ENCODE results near the gene MYO5A. TPM values are rescaled to one million over a fixed set of nuclear protein-coding genes. Genes with fewer than 3 reads are reported as not detected.

The MYO5A gene
- total RNA-seq, 4 donors from 2014 or later, result 5.8 to 51.2 (median 10.2) TPM

DNA sequence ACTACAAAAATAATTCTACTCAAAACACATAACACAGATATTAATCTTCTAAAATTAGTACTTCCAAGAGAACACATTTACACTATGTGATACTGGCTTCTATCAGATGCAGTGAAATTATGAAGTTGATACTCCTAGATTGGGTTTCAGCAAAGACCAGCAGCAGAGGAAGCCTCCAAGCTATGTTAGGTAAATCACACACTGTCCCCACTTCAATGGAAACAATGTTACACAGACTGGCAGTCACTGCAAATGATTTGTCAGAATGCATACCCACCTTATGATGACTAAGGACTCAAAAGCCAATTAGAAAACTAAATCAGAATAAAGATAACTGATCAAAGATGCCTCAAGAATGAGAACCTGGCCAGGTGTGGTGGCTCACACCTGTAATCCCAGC is 143.0 kb downstream of the MYO5A start:
- peaks cover 0 to 35% of the 10 kb centered on the region in 2 donors for H3K36me3 ChIP-seq
- H3K9me3 ChIP-seq, result no peaks in the 10 kb centered on the region
- H3K27me3 ChIP-seq, result no peaks in the 10 kb centered on the region
- no peak overlapping the region for H3K4me3 ChIP-seq
- peak overlapping the region; percentile 36 to 84 (median 44) for H3K27ac ChIP-seq
- in situ Hi-C loops (cut with MboI; ENCODE audit: low sequenced_read_pairs in 4 of 4), result no loop called here
- no peak for TF ChIP-seq POLR2A (IDR thresholded peaks at IDR 0.05)
- intact Hi-C loops (cut with DNase I; ENCODE audit: low total_unique reads), result no loop called here
- ATAC-seq, result peak; percentile 56 to 94
- DNase-seq, result peak in 1 of 2 donors; percentile 28
- H3K4me1 ChIP-seq, result peaks cover 5 to 12% of the 10 kb centered on the region in 2 donors

DNA sequence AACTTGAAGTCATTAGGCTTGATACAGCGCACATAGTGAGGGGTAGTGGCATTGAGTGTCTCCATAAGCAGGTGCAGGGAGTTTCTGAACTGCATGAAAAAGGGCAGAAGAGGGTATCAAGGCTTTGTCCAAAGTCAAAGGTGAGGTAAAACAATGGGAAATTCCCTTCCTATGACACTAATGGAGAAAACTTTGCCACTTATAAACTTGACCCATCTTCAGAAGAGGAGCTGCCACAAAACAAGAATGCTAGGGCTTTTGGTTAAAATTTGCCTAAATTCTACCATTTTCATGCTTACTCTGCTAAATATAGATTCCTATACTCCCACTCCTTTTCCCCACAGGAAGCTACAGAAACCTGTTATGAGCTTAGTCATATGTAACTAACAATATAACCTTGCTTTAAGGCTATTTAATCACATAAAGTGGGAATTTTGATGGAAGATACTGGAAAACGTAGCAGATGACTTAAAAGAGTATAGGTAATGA is 145.5 kb downstream of the MYO5A start:
- intact Hi-C loops (cut with DNase I; ENCODE audit: low total_unique reads) (no loop called here), in situ Hi-C loops (cut with MboI; ENCODE audit: low sequenced_read_pairs in 4 of 4) (no loop called here)
- Histone ChIP-seq H3K9me3 (no peaks in the 10 kb centered on the region), H3K27ac (peak overlapping the region in 1 of 4 donors; percentile 25), H3K4me1 (peaks cover 9 to 22% of the 10 kb centered on the region in 2 donors), H3K36me3 (peaks cover 0 to 35% of the 10 kb centered on the region in 2 donors), H3K4me3 (no peak overlapping the region), H3K27me3 (no peaks in the 10 kb centered on the region)
- ATAC-seq (no peak), DNase-seq (no peak)
- TF ChIP-seq, protein P1, sequence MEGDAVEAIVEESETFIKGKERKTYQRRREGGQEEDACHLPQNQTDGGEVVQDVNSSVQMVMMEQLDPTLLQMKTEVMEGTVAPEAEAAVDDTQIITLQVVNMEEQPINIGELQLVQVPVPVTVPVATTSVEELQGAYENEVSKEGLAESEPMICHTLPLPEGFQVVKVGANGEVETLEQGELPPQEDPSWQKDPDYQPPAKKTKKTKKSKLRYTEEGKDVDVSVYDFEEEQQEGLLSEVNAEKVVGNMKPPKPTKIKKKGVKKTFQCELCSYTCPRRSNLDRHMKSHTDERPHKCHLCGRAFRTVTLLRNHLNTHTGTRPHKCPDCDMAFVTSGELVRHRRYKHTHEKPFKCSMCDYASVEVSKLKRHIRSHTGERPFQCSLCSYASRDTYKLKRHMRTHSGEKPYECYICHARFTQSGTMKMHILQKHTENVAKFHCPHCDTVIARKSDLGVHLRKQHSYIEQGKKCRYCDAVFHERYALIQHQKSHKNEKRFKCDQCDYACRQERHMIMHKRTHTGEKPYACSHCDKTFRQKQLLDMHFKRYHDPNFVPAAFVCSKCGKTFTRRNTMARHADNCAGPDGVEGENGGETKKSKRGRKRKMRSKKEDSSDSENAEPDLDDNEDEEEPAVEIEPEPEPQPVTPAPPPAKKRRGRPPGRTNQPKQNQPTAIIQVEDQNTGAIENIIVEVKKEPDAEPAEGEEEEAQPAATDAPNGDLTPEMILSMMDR (IDR thresholded peaks at IDR 0.05 in 4 of 5, conservative IDR thresholded peaks at IDR 0.05 in 1 of 5), result no peak
- no peak for TF ChIP-seq POLR2A (IDR thresholded peaks at IDR 0.05)

DNA sequence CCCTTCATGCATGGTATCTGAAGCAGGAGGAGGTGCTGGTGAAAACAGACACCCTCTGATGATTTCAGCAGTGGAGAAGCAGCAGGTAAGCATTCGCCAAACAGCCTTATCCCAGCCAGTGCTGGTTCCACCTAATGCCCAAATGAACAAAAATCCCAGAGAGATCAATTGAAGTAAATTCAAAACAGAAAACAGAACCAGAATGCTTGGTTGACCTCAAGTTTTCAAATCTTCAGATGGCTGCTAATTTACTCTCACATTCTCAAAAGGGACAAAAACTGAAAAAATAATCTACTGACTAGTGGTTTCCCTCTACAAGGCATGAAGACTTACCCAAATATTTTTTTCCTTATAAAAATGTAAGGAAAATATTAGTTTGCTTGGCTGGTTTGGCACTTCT is 146.0 kb downstream of the MYO5A start:
- Histone ChIP-seq H3K4me1 (peaks cover 9 to 22% of the 10 kb centered on the region in 2 donors), H3K36me3 (peaks cover 0 to 33% of the 10 kb centered on the region in 2 donors), H3K4me3 (no peak overlapping the region), H3K9me3 (no peaks in the 10 kb centered on the region), H3K27ac (peak overlapping the region in 1 of 4 donors; percentile 24), H3K27me3 (no peaks in the 10 kb centered on the region)
- TF ChIP-seq, protein P1 (IDR thresholded peaks at IDR 0.05 in 4 of 5, conservative IDR thresholded peaks at IDR 0.05 in 1 of 5), result no peak
- TF ChIP-seq POLR2A (IDR thresholded peaks at IDR 0.05), result no peak
- in situ Hi-C loops (cut with MboI; ENCODE audit: low sequenced_read_pairs in 4 of 4), result no loop called here
- ATAC-seq (no peak), DNase-seq (no peak)
- intact Hi-C loops (cut with DNase I; ENCODE audit: low total_unique reads), result no loop called here

DNA sequence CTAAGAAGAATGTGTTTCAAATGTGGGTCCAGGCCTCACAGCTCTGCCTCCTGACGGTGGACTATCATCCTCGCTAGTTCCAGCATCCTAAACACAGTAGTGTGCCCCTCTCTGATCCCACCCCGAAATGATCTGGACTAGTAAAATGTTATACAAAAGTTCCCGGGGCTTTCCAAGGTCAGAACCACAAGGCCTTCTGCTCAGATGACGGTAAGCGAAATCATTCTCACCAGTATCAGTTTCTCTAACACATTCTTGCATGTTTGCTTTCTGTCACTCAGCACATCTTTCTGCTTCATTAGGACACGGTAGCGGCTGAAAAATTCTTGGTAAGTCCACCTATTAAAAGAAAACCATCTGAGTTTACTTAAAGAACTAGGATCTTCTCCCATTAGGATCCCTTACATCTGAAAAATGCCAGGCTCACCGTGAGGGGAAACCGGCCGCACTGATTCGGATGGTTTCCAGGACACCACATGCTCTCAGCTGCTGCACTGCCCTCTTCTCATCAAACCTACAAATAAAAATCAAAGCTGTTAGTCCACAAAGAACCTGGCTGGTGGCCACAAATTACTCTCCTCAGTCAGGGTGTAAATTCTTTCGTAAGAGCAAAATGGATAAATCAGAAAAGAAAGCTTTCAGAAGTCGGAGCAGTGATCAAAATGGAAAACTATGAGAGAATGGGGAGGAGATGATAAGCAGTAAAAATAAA is 149.1 kb downstream of the MYO5A start:
- peak overlapping the region; percentile 24 to 63 (median 39) for H3K27ac ChIP-seq

More for the DNA sequence above, 149.1 kb downstream of the MYO5A start:
- Histone ChIP-seq H3K4me3 (no peak overlapping the region), H3K27me3 (no peaks in the 10 kb centered on the region), H3K4me1 (peaks cover 4 to 10% of the 10 kb centered on the region in 2 donors), H3K36me3 (peaks cover 0 to 59% of the 10 kb centered on the region in 2 donors), H3K9me3 (no peaks in the 10 kb centered on the region)
- TF ChIP-seq POLR2A (IDR thresholded peaks at IDR 0.05), result no peak
- TF ChIP-seq, protein P1 (IDR thresholded peaks at IDR 0.05 in 4 of 5, conservative IDR thresholded peaks at IDR 0.05 in 1 of 5), result no peak
- ATAC-seq (peak in 1 of 2 donors; percentile 33), DNase-seq (no peak)
- in situ Hi-C loops (cut with MboI; ENCODE audit: low sequenced_read_pairs in 4 of 4), result no loop called here
- intact Hi-C loops (cut with DNase I; ENCODE audit: low total_unique reads), result no loop called here

Data from gastrocnemius medialis (tissue), 4 donors.